Activated naive CD8-positive, alpha-beta T cell treated with anti-CD3 and anti-CD28 coated beads, Interleukin-2, amount 10 ng/mL, durations not matched to agents 7 days and 5 days (primary cell): ENCODE measurements around the gene CLSTN1. TPM values are rescaled to one million over a fixed set of nuclear protein-coding genes. Genes with fewer than 3 reads are reported as not detected.
"Not testable (repeated sequence)": the region's sequence is repeated elsewhere in the genome, so short reads cannot be mapped to it uniquely, and the experiment has no call there.

ENCODE experiments used
- ATAC-seq: fragments of 150-1000 bp; cut with Tn5 transposase; one replicate; pipeline ENCODE4 v1.10.0; 2021; ENCODE audit warnings: low read depth, moderate library complexity
- POLR2A ChIA-PET: fragments of 350-600 bp; sonication (Branson Sonifier 250); formaldehyde crosslinking; loops from one replicate; lab custom pipeline; 2021; ENCODE audit warnings: antibody characterized with exemption; lab: Charles Lee
- DNase-seq: peaks from one replicate; pipeline ENCODE4 v3.0.0; 2021
- H3K27ac Mint-ChIP-seq: one replicate; pipeline ENCODE4 v1.8.0; 2022; ENCODE audit warnings: mild to moderate bottlenecking, mixed read lengths
- H3K27me3 Mint-ChIP-seq: one replicate; pipeline ENCODE4 v1.8.0; 2022; ENCODE audit warnings: mild to moderate bottlenecking, moderate library complexity, mixed read lengths
- H3K36me3 Mint-ChIP-seq: one replicate; pipeline ENCODE4 v1.8.0; 2021; ENCODE audit warnings: mild to moderate bottlenecking, mixed read lengths
- H3K4me1 Mint-ChIP-seq: one replicate; pipeline ENCODE4 v1.8.0; 2021; ENCODE audit warnings: mixed read lengths
- H3K4me3 Mint-ChIP-seq: one replicate; pipeline ENCODE4 v1.8.0; 2022; ENCODE audit warnings: mild to moderate bottlenecking, moderate library complexity, mixed read lengths
- H3K9me3 Mint-ChIP-seq: one replicate; pipeline ENCODE4 v1.8.0; 2021; ENCODE audit warnings: mixed read lengths
- total RNA-seq, 2 experiments: library from RNA; stranded (reverse); gene quantifications; one replicate each; pipeline ENCODE4 v1.2.3, GENCODE V29; 2021

Gene CLSTN1
- total RNA-seq, 2 experiments from 2014 or later, result 104 to 106 TPM

DNA sequence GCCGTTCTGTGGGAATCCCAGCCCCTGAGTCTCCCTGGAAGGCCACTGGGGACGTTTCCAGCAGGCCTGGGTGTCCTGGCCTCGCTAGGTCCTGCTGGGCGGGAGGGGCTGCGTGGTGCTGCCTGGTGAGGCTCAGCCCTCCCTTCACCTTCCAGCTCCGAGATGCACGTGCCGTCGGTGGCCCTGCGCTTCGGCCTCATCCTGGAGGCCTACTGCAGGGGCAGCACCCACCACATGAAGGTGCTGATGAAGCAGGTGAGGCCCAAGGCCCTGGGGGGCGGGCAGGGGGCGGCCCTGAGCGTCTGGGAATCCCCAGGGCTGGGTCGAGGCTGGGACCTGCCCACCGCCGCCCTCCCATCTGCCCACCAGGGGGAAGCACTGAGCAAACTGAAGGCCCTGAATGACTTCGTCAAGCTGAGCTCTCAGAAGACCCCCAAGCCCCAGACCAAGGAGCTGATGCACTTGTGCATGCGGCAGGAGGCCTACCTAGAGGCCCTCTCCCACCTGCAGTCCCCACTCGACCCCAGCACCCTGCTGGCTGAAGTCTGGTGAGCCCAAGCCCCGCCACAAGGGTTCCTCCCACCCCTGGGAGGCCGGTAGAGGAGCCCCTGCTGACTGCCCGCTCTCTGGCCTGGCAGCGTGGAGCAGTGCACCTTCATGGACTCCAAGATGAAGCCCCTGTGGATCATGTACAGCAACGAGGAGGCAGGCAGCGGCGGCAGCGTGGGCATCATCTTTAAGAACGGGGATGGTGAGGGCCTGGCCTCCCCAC is 102.0 kb downstream of the CLSTN1 start:
- H3K36me3 Mint-ChIP-seq, result peaks cover 62% of the 10 kb centered on the region
- H3K4me1 Mint-ChIP-seq, result peaks cover 53% of the 10 kb centered on the region
- ATAC-seq, result peak; percentile 21
- POLR2A ChIA-PET, result interaction anchor here (0.7 to 9.8 kb wide), 9 partner anchors 8 to 106 kb away, joined by 3 to 346 read pairs (median 6); partner anchors contain the start of gene PIK3CD
- H3K9me3 Mint-ChIP-seq, result no peaks in the 10 kb centered on the region
- H3K27me3 Mint-ChIP-seq, result no peaks in the 10 kb centered on the region
- H3K27ac Mint-ChIP-seq, result peak overlapping the region; percentile 81
- H3K4me3 Mint-ChIP-seq, result peak overlapping the region; percentile 68
- DNase-seq, result peak; percentile 84

DNA sequence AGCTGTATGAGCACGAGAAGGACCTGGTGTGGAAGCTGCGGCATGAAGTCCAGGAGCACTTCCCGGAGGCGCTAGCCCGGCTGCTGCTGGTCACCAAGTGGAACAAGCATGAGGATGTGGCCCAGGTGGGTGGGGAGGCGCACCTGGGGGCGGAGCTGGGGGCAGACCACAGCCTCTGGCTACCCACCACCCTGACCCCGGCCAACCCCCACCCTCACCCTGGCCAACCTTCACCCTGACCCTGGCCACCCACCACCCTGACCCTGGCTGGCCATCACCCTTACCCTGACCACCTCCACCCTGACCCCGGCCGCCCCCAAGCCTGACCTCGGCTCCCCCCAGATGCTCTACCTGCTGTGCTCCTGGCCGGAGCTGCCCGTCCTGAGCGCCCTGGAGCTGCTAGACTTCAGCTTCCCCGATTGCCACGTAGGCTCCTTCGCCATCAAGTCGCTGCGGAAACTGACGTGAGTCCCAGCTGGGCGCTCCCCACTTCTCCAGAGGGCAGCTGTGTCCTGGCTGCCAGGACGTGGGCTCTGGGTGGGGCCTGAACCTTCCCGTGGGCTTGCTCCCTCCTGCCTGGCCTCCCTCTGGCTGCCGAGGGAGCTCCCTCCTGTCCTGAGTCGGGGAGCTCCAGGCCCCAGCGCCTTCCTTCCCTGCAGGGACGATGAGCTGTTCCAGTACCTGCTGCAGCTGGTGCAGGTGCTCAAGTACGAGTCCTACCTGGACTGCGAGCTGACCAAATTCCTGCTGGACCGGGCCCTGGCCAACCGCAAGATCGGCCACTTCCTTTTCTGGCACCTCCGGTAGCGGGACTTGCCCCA is 102.8 kb downstream of the CLSTN1 start:
- peak; percentile 50 for DNase-seq

DNA sequence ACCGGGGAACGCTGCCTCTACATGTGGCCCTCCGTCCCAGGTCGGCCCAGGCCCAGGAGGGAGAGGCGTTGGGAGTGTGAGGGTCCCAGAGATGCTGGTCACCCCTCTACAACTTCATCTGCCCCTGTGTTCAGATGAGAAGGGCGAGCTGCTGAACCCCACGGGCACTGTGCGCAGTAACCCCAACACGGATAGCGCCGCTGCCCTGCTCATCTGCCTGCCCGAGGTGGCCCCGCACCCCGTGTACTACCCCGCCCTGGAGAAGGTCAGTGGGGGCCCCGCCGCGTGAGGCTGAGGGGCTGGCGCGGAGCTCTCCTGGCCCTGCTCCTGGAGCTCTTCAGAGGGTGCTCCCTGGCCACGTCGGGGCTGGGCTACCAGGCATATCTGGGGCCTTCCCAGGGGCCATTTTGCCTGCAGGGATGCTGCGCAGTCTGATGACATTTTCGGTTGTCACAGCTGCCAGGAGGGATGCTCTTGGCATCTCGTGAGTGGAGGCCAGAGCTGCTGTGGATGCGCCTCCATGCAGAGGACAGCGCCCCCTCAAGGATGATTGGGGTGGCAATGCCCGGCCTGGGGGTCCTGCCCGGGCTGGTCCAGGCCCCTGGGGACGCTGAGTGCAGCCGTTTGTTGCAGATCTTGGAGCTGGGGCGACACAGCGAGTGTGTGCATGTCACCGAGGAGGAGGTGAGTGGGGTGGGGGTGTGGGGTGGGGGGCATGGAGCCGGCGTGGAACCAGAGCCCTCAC is 103.6 kb downstream of the CLSTN1 start:
- no peaks in the 10 kb centered on the region for H3K27me3 Mint-ChIP-seq
- H3K27ac Mint-ChIP-seq, result peak overlapping the region; percentile 99
- ATAC-seq, result no peak
- POLR2A ChIA-PET, result interaction anchor here (0.8 to 9.8 kb wide), 9 partner anchors 10 to 104 kb away, joined by 3 to 346 read pairs (median 5); partner anchors contain the start of gene PIK3CD
- peaks cover 51% of the 10 kb centered on the region for H3K4me1 Mint-ChIP-seq
- no peaks in the 10 kb centered on the region for H3K9me3 Mint-ChIP-seq
- DNase-seq, result peak; percentile 52
- H3K36me3 Mint-ChIP-seq, result peaks cover 68% of the 10 kb centered on the region
- peak overlapping the region; percentile 82 for H3K4me3 Mint-ChIP-seq

More for the DNA sequence above, 102.8 kb downstream of the CLSTN1 start:
- Mint-ChIP-seq H3K9me3 (no peaks in the 10 kb centered on the region), H3K27me3 (no peaks in the 10 kb centered on the region), H3K4me1 (peaks cover 49% of the 10 kb centered on the region), H3K27ac (peak overlapping the region; percentile 81), H3K36me3 (peaks cover 65% of the 10 kb centered on the region), H3K4me3 (peak overlapping the region; percentile 68)
- ATAC-seq, result no peak
- POLR2A ChIA-PET, result interaction anchor here (0.7 to 9.8 kb wide), 10 partner anchors 9 to 105 kb away, joined by 3 to 346 read pairs (median 6); partner anchors contain the start of gene PIK3CD

DNA sequence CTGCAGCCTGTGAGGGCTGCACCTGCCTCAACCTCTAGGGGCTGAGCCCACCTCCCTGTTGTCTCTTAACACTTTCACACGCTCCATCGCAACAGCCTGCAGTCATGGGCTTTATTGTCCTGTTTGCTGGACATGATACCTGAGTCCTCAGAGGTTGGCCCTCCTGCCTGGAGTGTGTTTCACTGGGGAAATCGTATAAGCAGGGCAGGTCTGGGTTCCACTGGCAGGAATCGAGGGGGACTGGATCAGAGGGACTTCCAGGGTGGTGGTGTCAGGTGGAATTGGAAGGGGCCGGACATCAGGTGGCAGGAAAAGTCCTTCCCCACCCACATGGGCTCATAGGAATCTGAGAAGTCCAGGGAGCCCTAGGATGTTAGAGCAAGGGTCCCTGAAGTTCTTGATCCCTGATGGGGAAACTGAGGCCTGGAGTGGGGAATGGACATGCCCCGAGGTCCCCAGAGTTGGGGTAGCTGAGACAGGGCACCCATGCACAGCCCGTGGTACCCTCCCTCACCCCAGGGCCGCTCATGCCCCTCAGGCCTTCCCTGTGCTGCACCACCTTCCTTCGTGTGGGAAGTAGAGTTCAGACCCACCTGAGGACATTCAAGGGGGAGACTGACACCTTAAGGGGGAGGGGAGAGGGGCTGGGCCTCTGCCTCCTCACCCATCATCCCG is 105.6 kb downstream of the CLSTN1 start:
- H3K4me1 Mint-ChIP-seq, result peaks cover 49% of the 10 kb centered on the region
- H3K4me3 Mint-ChIP-seq, result peak overlapping the region; percentile 95
- H3K36me3 Mint-ChIP-seq, result peaks cover 60% of the 10 kb centered on the region
- H3K27ac Mint-ChIP-seq, result peak overlapping the region; percentile 99
- no peaks in the 10 kb centered on the region for H3K9me3 Mint-ChIP-seq
- H3K27me3 Mint-ChIP-seq, result no peaks in the 10 kb centered on the region
- POLR2A ChIA-PET, result interaction anchor here (0.5 to 9.8 kb wide), 11 partner anchors 11 to 88 kb away, joined by 3 to 346 read pairs (median 28); partner anchors contain the start of gene PIK3CD
- DNase-seq (no peak), ATAC-seq (no peak)

DNA sequence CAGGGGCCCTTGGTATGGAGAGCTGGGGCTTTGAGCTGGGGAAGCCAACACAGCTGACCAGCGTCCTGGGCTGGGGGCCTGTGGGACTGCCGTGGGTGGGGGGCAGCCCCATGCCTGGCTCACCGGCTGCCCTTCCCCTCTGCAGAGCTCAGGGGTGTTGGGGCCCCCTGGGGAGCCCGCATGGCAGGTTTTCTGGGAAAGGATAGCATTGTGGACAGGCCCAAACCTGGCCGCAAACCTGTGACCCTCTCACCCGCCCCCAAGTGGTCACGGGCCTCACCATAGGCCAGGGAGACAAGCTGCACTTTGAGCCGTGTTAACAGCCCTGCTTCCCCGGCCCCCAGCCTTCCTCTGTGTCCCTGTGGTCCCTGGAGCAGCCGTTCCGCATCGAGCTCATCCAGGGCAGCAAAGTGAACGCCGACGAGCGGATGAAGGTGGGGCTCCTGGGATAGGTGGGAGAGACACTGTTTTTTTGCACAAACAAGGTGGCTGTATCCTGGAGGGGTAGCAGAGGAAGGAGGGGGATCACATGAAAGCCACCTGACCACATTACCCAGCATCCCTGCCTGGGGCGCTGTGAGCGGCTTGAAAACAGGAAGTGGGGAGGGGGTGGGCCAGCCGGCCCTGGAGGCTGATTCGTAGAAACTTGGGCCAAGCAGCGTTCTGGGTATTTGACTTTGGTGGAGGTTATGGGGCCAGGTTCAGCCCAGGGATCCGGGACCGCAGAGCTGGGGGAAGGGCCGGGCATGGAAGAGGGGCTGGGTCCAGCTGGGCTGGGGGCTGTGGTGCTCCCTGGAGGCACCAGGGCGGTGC is 106.4 kb downstream of the CLSTN1 start:
- peaks cover 60% of the 10 kb centered on the region for H3K36me3 Mint-ChIP-seq
- H3K27ac Mint-ChIP-seq, result peak overlapping the region; percentile 99
- peaks cover 53% of the 10 kb centered on the region for H3K4me1 Mint-ChIP-seq
- ATAC-seq, result peak; percentile 67
- H3K4me3 Mint-ChIP-seq, result peak overlapping the region; percentile 95
- peak; percentile 85 for DNase-seq
- no peaks in the 10 kb centered on the region for H3K27me3 Mint-ChIP-seq
- no peaks in the 10 kb centered on the region for H3K9me3 Mint-ChIP-seq
- POLR2A ChIA-PET, result interaction anchor here (0.5 to 9.8 kb wide), 17 partner anchors 11 to 155 kb away, joined by 3 to 346 read pairs (median 6); partner anchors contain the start of gene PIK3CD

DNA sequence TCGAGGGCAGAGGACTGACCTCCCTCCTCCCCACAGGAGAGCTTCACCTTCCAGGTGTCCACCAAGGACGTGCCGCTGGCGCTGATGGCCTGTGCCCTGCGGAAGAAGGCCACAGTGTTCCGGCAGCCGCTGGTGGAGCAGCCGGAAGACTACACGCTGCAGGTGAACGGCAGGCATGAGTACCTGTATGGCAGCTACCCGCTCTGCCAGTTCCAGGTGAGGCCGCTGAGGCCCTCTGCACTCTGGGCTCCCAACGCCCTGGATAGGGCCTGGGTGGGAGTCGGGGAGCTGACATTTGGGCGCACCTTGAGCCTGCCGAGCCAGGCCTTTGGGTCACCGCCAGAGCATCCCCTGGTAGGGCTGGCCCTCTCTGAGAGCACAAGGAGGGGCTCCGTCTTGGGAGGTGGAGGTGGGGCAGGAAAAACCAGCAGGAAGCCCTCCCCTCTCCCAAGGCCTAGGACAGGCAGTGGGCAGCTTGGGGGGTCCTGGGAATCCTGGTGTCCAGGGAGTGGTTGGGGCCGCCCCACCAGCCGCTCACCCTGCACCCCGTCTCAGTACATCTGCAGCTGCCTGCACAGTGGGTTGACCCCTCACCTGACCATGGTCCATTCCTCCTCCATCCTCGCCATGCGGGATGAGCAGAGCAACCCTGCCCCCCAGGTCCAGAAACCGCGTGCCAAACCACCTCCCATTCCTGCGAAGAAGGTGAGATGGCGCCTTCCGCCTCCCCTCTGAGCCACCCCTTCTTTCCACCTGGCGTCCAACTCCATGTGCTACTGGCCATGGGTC is 107.2 kb downstream of the CLSTN1 start:
- Mint-ChIP-seq H3K4me1 (peaks cover 54% of the 10 kb centered on the region), H3K4me3 (peak overlapping the region; percentile 95), H3K27ac (peak overlapping the region; percentile 99), H3K9me3 (no peaks in the 10 kb centered on the region), H3K36me3 (peaks cover 61% of the 10 kb centered on the region), H3K27me3 (no peaks in the 10 kb centered on the region)
- POLR2A ChIA-PET, result interaction anchor here (0.5 to 9.8 kb wide), 21 partner anchors 8 to 798 kb away, joined by 3 to 346 read pairs (median 5); partner anchors contain the start of gene PIK3CD
- ATAC-seq (no peak), DNase-seq (peak; percentile 62)

DNA sequence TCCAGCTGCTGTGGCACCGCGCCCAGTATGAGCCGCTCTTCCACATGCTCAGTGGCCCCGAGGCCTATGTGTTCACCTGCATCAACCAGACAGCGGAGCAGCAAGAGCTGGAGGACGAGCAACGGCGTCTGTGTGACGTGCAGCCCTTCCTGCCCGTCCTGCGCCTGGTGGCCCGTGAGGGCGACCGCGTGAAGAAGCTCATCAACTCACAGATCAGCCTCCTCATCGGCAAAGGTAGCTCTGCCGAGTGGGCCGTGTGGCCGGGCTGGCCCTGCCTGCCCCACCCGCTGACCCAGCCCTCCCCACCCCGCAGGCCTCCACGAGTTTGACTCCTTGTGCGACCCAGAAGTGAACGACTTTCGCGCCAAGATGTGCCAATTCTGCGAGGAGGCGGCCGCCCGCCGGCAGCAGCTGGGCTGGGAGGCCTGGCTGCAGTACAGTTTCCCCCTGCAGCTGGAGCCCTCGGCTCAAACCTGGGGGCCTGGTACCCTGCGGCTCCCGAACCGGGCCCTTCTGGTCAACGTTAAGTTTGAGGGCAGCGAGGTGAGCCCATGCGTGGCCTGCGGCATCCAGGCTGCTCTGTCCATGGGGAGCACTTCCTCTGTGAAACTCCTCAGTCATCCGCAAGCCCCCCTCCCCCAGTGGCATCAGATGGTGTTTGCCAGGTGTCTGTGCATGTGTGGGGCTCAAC is 108.1 kb downstream of the CLSTN1 start:
- POLR2A ChIA-PET, result interaction anchor here (0.5 to 9.8 kb wide), 14 partner anchors 9 to 797 kb away, joined by 3 to 346 read pairs (median 8); partner anchors contain the start of gene PIK3CD
- H3K4me1 Mint-ChIP-seq, result peaks cover 57% of the 10 kb centered on the region

DNA sequence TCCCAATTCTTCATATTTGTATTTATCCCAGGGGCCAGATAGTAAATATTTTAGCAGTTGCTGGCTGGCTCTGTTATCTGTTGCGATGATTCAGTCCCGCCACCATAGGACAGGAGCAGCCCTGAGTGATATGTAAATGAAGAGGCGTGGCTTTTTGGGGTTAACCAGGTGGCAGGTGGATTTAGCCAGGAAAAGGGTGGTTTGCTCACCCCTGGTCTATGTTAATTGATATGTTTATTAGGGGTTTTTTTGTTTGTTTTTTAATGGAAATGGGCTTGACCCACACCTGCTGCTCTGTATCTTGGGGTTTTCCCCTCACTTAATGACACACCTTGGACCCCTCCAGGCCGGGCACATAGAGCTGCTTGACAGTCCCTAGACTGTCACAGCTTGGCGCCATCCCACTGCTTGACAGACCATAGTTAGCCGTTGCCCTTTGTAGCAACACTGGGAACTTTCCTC is 109.5 kb downstream of the CLSTN1 start:
- Mint-ChIP-seq H3K27ac (peak overlapping the region; percentile 99), H3K4me3 (peak overlapping the region; percentile 95), H3K4me1 (peaks cover 58% of the 10 kb centered on the region), H3K36me3 (peaks cover 65% of the 10 kb centered on the region), H3K9me3 (no peaks in the 10 kb centered on the region), H3K27me3 (no peaks in the 10 kb centered on the region)
- POLR2A ChIA-PET, result interaction anchor here (0.8 to 9.8 kb wide), 9 partner anchors 12 to 125 kb away, joined by 4 to 130 read pairs (median 7); partner anchors contain the start of gene PIK3CD
- DNase-seq, result no peak
- ATAC-seq, result no peak

More for the DNA sequence above, 108.1 kb downstream of the CLSTN1 start:
- peak overlapping the region; percentile 95 for H3K4me3 Mint-ChIP-seq
- H3K27ac Mint-ChIP-seq, result peak overlapping the region; percentile 99
- no peaks in the 10 kb centered on the region for H3K27me3 Mint-ChIP-seq
- no peaks in the 10 kb centered on the region for H3K9me3 Mint-ChIP-seq
- peaks cover 65% of the 10 kb centered on the region for H3K36me3 Mint-ChIP-seq
- peak; percentile 50 for ATAC-seq
- peak; percentile 78 for DNase-seq

DNA sequence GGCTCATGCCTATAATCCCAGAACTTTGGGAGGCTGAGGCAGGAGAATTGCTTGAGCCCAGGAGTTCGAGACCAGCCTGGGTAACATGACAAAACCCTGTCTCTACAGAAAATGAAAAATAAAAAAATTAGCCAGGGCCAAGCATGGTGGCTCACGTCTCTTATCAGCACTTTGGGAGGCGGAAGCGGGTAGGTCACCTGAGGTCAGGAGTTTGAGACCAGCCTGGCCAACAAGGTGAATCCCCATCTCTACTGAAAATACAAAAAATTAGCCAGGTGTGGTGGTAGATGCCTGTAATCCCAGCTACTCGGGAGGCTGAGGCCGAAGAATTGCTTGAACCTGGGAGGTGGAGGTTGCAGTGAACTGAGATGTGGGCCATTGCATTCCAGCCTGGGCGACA is 111.0 kb downstream of the CLSTN1 start:
- H3K27me3 Mint-ChIP-seq, DNase-seq, ATAC-seq, H3K9me3 Mint-ChIP-seq: not testable (repeated sequence)
- Mint-ChIP-seq H3K36me3 (peaks cover 62% of the 10 kb centered on the region), H3K4me3 (peak overlapping the region; percentile 52), H3K27ac (peak overlapping the region; percentile 81), H3K4me1 (peaks cover 53% of the 10 kb centered on the region)
- POLR2A ChIA-PET, result interaction anchor here (0.8 to 9.8 kb wide), 5 partner anchors 10 to 84 kb away, joined by 4 to 122 read pairs (median 6); no protein-coding TSS in a partner anchor

DNA sequence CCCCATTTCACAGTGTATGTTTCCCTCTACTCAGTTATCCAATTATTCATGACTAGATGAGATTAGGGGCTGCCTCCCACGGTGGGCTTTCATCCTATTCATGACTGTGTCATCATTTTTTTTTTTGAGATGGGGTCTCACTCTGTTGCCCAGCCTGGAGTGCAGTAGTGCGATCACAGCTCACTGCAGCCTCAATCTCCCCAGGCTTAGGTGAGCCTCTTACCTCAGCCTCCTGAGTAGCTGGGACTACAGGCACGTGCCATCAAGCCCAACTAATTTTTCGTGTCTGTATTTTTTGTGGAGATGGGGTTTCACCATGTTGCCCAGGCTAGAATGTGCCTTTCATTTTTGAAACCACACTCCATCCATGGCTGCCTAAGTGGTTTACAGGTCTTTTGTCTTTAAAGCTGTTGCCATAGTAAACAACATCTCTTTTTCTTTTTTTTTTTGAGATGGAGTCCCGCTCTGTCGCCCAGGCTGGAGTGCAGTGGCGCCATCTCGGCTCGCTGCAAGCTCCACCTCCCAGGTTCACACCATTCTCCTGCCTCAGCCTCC is 112.2 kb downstream of the CLSTN1 start:
- no peaks in the 10 kb centered on the region for H3K9me3 Mint-ChIP-seq
- no peaks in the 10 kb centered on the region for H3K27me3 Mint-ChIP-seq
- ATAC-seq (no peak), DNase-seq (no peak)
- peaks cover 59% of the 10 kb centered on the region for H3K36me3 Mint-ChIP-seq
- peak overlapping the region; percentile 70 for H3K27ac Mint-ChIP-seq
- H3K4me3 Mint-ChIP-seq, result peak overlapping the region; percentile 22
- peaks cover 50% of the 10 kb centered on the region for H3K4me1 Mint-ChIP-seq
- POLR2A ChIA-PET, result interaction anchor here (1.5 kb wide), 1 partner anchor 82 kb away, joined by 5 read pairs; no protein-coding TSS in a partner anchor
